NCI-H187 (cell line): Measurements from ENCODE around the gene USH1C.

Experiments used
- DNase-seq, 2 experiments: peaks; one replicate each; lab custom pipeline; 2025; lab: John Stamatoyannopoulos, UW

USH1C gene

GRCh38 chr11:17544181-17544622 is at the start of gene USH1C:
Gene USH1C (minus strand): TSS chr11:17544416. CDS start chr11:17544307, 109 bp downstream.
- no peak for DNase-seq

GRCh38 chr11:17593466-17594245 is 49.4 kb upstream of the USH1C start:
- no peak for DNase-seq

DNA sequence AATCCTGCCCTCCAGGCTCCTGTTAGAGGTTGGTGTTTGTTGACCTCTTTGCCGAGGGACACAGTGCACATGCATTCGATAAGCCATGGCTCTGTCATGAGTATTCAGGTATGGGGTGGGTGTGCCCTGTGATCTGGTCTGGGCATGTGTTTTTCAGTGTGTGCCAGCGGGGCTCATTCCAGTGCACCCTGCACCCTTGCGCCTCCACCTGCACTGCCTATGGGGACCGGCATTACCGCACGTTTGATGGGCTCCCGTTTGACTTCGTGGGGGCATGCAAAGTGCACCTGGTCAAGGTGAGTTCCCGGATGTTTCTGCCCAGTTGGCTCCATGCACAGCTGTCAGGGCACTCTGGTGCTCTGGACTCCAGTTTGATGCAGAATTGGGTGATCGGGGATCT is 47.1 kb upstream of the USH1C start:
- DNase-seq, result no peak

GRCh38 chr11:17590463-17590862 is 46.2 kb upstream of the USH1C start:
- no peak for DNase-seq

DNA sequence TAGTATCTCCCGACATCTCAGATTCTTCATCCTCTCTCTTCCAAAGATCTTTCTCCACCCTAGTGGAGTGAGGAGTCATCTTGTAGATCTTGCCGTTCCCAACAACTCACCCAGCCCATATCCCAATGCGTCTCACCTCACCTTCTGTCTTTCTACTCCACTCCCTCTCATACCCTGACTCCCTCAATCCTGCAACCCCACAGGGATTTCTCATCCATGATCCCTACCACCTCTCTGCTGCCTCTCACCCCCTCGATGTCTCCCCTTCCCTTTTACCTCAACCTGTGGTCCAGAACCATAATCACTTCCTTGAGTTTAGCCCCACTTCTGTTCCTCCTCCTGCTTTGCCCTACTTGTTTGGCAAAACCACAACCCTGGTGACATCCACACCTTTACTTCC is 44.5 kb upstream of the USH1C start:
- DNase-seq, result no peak

DNA sequence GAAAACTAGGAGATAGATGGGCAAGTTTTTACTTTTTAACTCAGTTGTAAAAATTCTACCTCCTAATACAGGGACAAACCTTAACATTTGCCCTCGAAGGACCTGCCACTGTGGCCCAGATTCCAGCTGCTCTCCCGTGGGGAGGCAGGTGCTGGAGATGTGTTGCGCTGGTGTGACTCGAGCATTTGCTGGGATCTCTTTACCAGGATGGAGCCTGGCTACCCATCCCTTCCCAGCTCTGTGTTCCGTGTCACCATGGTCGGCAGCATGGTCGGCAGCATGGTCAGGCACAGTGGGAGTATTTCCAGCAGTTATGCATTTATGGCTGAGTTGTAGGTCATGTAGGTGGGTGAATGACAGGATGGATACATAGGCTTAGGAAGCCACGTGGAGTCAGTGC is 44.0 kb upstream of the USH1C start:
- no peak for DNase-seq

- DNase-seq, result no peak
Measured at GRCh38 chr11:17585911-17586695, 41.9 kb upstream of the USH1C start.

DNA sequence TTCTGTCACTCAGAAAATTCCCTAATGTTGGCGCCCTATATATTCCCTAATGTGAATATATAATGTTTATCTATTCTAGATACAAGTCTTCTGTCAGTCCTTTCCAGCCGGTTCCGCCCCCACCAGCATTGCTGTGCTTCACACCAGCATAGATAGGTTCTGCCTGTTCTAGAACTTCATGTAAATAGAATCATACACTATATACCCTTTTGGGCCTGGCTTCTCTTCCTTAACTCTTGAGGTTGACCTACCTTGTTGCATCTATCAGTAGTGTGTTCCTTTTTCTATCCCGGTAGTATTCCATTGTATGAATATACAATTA is 37.5 kb upstream of the USH1C start:
- no peak for DNase-seq

DNA sequence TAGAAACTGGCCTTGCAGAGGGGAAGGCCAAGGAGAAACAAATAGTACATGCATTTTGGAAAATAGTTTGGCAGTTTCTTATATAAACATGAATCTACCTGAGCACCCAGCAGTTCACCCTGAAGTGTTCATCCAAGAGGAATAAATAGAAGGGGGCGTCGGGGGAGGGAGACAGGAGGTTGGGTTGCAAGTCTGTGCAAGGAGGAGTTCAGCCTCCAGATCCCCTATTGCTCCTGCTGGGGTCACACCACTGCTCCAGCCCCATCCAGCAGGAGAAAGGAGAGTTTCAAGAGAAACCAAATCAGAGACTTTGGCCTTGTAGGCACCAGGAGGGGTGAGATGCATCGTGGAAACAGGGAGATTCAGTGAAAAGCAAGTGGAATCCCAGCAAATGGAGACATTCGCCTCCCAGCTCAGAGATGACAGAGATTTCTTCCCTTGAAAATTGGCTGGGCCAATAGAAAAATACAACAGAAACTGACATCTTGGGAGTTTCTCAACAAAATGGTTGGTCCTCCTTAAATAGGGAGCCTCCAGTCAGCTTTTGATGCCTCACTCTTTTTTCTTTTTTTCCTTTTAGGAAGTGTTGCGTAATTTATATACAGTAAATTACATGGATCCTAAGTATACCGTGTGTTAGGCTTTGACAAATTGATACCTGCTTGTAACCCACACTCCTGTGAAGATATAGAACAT is 37.0 kb upstream of the USH1C start:
- DNase-seq, result no peak

DNA sequence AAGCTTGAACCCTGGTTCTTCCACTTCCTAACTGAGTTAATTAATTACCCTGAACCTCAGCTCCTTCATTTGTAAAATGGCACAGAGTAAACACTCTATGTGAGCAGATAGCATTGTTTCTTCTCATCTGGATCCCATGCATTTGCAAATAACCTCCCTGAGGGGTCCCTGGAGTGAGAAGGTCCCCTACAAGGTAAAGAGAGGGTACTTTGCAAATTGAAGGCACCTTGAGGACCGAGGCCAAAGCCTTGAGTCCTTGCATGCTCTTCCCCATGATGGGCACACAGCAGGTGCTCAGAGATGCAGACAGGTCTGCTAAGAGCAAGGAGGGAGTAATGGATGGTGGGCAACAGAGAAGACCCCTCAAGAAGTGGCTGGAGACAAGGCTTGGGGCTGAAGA is 36.1 kb upstream of the USH1C start:
- no peak for DNase-seq

DNA sequence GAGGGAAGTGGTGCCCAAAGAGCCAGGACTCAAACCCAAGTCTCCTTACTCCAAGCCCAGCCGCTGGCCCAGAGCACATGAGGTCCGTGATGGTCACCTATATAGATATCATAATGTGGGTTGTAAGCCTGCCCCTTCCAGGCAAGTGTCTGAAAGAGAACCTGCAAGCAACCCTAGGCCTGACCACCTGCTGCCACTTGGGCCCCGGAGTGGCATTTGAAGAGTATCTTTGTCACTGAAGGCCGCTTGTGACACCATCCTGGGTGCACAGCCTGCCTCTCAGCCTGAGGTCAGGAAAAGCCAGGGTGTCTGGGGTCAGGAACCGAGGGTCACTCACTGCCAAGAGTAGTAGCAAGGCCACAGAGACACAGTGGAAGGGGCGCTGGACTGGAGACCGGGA is 35.2 kb upstream of the USH1C start:
- no peak for DNase-seq

DNA sequence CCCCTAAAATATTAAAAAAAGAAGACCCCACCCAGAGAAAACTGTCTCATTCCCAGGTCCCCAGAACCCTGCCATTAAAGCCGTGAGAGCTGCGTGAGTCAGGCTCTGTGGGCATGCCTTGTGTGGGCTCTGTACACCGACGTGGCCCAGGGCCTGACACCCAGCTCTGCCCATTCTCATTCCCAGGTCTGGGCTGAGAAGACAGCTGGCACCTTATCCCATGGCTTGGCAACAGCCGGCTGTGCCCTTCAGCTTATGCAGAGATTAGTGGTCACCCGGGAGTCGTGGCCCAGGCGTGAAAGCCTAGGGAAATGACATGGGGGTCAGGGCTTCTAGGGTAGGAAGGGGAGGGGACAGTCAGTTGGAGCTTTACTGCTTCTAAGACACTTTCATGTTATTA is 34.7 kb upstream of the USH1C start:
- DNase-seq, result no peak

DNA sequence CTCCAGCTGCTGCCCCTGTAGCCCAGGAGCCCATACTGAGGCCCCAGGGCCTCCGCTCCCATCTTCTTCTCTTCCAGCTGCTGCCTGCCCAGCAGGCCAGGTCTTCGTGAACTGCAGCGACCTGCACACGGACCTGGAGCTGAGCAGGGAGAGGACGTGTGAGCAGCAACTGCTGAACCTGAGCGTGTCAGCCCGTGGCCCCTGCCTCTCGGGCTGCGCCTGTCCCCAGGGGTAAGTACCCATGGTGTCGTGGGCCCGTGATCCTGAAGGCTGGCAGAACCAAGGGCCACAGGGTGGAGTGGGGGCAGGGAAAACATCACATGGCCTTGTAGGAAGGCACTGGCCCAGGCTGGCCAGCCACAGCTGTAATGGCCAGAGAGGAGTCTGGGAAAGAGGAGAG is 34.1 kb upstream of the USH1C start:
- DNase-seq, result no peak

DNA sequence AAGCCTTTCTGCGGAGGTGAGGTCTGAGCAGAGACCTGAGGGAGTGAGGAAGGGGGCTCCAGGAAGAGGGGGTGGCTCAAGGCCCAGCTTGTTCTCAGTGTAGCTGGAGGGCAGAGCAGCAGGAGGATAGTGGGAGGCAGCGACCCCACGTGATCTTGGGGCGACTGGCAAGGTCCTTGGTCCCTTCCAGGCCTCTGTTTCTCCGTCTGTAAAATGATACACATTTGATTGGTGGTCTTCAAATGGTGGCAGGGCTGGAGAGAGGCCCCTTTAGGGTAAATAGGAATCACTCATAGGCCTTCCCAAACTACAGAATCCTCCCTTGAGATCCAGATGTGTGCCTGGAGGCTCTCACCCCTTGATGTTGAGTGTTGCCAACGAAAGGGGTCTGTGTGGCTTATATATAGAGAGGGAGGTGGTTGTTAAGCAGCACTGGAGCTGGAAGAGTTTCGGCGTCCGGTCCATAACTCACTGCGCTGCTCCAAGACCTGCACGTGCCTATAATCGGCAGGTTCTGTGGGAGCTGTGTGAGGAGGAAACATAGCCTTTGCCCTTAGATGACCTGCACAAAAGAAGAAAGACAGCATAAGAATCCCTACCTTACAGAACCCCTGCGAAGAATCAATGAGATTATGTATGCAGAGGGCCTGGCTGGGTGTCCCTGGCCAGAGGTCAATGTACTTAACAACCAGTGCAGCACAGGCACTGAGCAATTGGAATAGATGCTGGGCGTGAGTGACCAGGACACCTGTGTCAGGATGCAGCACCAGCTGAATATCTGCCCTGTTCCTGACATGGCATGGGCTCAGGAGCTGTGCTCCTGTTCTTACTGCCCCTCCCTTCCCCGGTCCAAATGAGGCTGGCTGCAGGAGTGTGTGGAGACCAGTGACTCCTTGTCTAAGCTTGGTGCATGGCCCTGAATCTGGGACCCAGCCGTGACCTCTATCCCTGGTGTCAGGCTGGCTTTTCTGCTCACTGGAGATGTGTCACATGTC is 31.5 kb upstream of the USH1C start:
- DNase-seq, result no peak

DNA sequence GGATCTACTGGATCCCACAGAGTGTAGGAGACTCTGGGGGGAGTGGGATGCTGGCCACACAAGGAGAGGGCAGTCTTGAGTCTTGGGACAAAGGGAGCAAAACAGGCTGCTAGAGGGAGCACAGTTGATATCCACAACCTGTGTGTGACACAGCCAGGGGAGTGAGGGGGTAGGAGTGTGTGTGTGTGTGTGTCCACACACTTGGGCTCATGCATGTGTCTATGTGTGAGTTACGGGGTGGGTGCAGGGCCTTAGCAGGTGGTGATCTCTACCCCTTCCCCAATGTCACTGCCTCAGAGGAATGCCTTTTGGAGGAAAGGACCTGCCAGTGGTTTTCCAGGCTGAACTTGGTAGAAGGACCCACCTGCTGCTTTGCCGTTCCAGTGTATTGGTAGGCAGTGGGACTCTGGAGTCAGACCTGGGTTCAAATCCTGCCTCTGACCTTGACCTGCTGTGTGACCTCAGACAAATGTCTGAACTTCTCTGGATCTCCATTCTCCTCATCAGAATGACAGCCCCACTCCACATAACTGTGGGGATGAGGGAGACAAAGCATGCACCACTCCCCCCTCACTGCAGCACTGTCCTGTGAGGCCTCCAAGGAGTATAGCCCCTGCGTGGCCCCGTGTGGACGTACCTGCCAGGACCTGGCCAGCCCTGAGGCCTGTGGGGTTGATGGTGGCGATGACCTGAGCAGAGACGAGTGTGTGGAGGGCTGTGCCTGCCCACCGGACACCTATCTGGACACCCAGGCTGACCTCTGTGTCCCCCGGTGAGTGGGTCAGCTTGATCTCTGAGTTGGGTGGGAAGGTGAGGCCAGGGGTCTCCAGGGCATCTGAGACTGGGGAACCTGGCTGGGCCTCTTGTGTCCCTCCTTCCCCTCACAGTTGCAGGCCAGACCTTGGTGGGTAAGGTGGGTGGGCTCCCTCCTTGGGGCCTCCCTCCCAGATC is 30.2 kb upstream of the USH1C start:
- no peak for DNase-seq

GRCh38 chr11:17573526-17573925 is 29.3 kb upstream of the USH1C start:
- DNase-seq, result no peak

DNA sequence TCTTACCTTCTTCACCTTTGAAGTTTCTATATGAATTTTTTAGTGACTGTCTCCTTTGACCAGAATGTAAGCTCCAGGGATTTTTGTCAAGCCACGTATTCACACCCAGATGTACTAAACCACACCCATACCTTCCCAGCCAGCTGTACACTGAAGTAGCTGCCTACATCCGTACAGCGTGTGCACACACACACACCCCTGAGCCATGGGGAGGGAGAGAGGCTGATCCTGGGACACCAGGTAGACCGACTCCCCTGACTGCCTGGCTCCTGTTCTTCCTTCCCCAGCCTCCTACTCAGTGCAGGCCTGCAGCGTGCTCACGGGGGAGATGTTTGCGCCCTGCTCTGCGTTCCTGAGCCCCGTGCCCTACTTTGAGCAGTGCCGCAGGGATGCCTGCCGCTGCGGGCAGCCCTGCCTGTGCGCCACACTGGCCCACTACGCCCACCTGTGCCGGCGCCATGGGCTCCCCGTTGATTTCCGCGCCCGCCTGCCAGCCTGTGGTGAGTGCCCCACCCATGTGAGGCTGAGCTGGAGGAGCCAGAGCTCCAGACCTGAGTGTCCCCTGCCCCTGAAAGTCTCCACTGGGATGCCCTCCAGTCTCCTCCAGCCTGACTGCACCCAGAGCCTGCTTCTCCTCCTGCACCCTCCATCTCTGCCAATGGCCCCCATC is 28.7 kb upstream of the USH1C start:
- no peak for DNase-seq

DNA sequence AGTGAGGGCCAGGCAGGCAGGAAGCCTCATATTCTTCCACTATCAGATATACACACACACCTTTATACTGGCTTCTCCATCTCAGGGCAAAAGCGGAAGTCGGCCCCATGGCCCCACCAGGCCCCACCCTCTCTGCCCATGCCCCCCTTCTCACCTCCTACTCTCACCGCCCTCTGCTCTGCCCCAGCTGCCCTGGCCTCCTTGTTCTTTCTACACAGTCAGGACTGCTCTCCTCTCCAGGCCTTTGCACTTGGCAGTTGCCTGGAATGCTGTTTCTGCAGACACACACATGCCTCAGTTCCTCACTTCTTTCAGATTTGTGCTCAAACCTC is 28.1 kb upstream of the USH1C start:
- DNase-seq, result no peak

DNA sequence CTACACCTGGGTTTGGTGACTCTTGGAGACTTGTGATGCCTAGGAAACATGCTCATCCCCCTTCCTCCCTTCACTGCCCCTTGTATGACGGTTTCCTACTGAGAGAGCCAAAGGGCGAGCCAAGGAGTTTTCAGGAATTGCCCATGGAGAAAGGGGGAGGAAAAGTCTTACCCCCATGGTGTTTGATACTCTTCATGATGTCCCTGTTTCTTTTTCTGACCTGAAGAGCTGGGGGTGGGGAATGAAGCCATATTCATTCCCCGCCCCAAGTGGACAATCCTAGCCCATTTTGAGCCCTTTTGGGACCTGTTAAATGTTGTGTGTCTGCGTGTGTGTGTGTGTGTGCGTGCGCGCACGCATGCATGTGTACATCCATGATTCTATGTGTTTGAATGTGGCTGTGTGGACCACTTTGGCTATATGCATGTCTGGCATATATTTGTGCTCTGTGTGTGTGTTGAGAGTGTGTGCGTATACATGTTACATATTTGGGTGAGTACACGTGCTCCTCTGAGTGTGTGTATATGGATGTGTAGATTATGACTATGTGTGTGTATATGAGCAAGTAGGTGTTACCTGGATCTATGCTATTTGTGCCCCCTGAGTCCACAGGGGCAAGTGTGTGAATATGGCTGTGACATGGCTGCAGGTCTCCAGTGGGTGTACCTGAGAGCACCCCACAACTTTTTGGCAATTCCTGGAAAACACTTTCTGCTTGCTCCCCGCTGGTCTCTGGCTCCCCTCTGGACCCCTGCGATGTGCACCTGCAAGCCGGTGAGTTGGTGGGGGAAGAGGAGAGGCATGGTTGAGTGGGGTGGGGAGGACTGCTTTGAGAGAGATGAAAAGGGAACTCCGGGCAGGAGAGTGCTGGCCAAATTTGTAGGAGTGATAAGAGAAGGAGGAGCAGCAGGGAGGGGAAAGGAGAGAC is 27.5 kb upstream of the USH1C start:
- no peak for DNase-seq
